Naive thymus-derived CD4-positive, alpha-beta T cell (primary cell): ENCODE measurements around the gene CLCN7. TPM values are rescaled to one million over a fixed set of nuclear protein-coding genes. Genes with fewer than 3 reads are reported as not detected.

Source experiments
- ATAC-seq: fragments of 150-1000 bp; cut with Tn5 transposase; 2 replicates; pipeline ENCODE4 v1.10.0; 2021; ENCODE audit warnings: mild to moderate bottlenecking, moderate library complexity
- CTCF ChIA-PET: fragments of 350-600 bp; sonication (Branson Sonifier 250); formaldehyde crosslinking; loops from one replicate; lab custom pipeline; 2021; ENCODE audit warnings: antibody characterized with exemption; lab: Charles Lee
- POLR2A ChIA-PET: fragments of 350-600 bp; sonication (Branson Sonifier 250); formaldehyde crosslinking; loops from one replicate; lab custom pipeline; 2021; ENCODE audit warnings: antibody characterized with exemption, inconsistent platforms; lab: Charles Lee
- DNase-seq, 9 donors: peaks; one replicate each; pipeline versions ENCODE4 v3.0.0 to v3.0.0-alpha.2; 2020 to 2022; ENCODE audit warnings: mixed read lengths in 1 of 9
- H3K27ac ChIP-seq: one replicate; pipeline ENCODE4 v1.7.0; 2013; ENCODE audit warnings: mild to moderate bottlenecking, low read depth, low read length, moderate library complexity
- H3K27me3 ChIP-seq, 2 donors: one replicate each; pipeline ENCODE4 v1.7.0; 2013; ENCODE audit warnings: low read length in 2 of 2, mild to moderate bottlenecking in 2 of 2, moderate library complexity in 2 of 2; ENCODE audit not compliant: control insufficient read depth in 2 of 2, insufficient read depth in 2 of 2
- H3K36me3 ChIP-seq, 3 experiments: 1 replicate in 2 of 3; 2 replicates in 1 of 3; pipeline ENCODE4 v1.7.0; 2013; ENCODE audit warnings: low read length in 3 of 3, mild to moderate bottlenecking in 3 of 3, moderate library complexity in 1 of 3; ENCODE audit not compliant: insufficient read depth in 3 of 3, control insufficient read depth in 2 of 3
- H3K4me1 ChIP-seq, 2 donors: one replicate each; pipeline ENCODE4 v1.7.0; 2013; ENCODE audit warnings: low read length in 2 of 2, mild to moderate bottlenecking in 2 of 2, moderate library complexity in 1 of 2; ENCODE audit not compliant: control insufficient read depth in 2 of 2, insufficient read depth in 2 of 2
- H3K4me3 ChIP-seq: 2 replicates; pipeline ENCODE4 v1.7.0; 2013; ENCODE audit warnings: mild to moderate bottlenecking, low read length
- H3K9me3 ChIP-seq, 3 experiments: 1 replicate in 2 of 3; 2 replicates in 1 of 3; pipeline ENCODE4 v1.7.0; 2013; ENCODE audit warnings: low read length in 3 of 3; ENCODE audit not compliant: control insufficient read depth in 2 of 3
- H3K27ac Mint-ChIP-seq, 9 donors: one replicate each; pipeline ENCODE4 v1.8.0; 2020 to 2022; ENCODE audit warnings: mixed read lengths in 9 of 9, mild to moderate bottlenecking in 8 of 9, moderate library complexity in 5 of 9, inconsistent platforms in 2 of 9
- H3K27me3 Mint-ChIP-seq, 5 donors: one replicate each; pipeline ENCODE4 v1.8.0; 2021 to 2022; ENCODE audit warnings: mixed read lengths in 5 of 5, mild to moderate bottlenecking in 1 of 5
- H3K36me3 Mint-ChIP-seq, 5 donors: one replicate each; pipeline ENCODE4 v1.8.0; 2020 to 2022; ENCODE audit warnings: mixed read lengths in 5 of 5, mild to moderate bottlenecking in 3 of 5, inconsistent platforms in 1 of 5
- H3K4me1 Mint-ChIP-seq, 7 donors: one replicate each; pipeline ENCODE4 v1.8.0; 2020 to 2022; ENCODE audit warnings: mixed read lengths in 7 of 7, mild to moderate bottlenecking in 3 of 7, inconsistent platforms in 1 of 7
- H3K4me3 Mint-ChIP-seq, 10 donors: one replicate each; pipeline ENCODE4 v1.8.0; 2020 to 2022; ENCODE audit warnings: mild to moderate bottlenecking in 10 of 10, mixed read lengths in 10 of 10, moderate library complexity in 6 of 10, inconsistent platforms in 2 of 10
- H3K9me3 Mint-ChIP-seq, 11 donors: one replicate each; pipeline ENCODE4 v1.8.0; 2020 to 2022; ENCODE audit warnings: mixed read lengths in 11 of 11, mild to moderate bottlenecking in 4 of 11, inconsistent platforms in 1 of 11, moderate library complexity in 1 of 11
- intact Hi-C, 2 donors: fragments of 100-400 bp; cut with micrococcal nuclease; formaldehyde crosslinking; loops; one replicate each; pipeline ENCODE4 v1.15.1; 2023
- polyA plus RNA-seq, 2 donors: library from polyadenylated mRNA; unstranded; fragments of 300-500 nt; fragmentation: Illumina TruSeq; gene quantifications; one replicate each; pipeline ENCODE4 v1.2.3, GENCODE V29; 2021
- total RNA-seq, 6 experiments: library from RNA in 5 of 6; stranded (reverse) in 5 of 6; gene quantifications; 1 replicate in 5 of 6; 2 replicates in 1 of 6; pipeline ENCODE4 v1.2.3 and lab custom pipeline; 2021 to 2026

The CLCN7 gene
- total and polyA plus RNA-seq, 7 experiments from 2014 or later: 17.0 to 140 (median 106) TPM

DNA sequence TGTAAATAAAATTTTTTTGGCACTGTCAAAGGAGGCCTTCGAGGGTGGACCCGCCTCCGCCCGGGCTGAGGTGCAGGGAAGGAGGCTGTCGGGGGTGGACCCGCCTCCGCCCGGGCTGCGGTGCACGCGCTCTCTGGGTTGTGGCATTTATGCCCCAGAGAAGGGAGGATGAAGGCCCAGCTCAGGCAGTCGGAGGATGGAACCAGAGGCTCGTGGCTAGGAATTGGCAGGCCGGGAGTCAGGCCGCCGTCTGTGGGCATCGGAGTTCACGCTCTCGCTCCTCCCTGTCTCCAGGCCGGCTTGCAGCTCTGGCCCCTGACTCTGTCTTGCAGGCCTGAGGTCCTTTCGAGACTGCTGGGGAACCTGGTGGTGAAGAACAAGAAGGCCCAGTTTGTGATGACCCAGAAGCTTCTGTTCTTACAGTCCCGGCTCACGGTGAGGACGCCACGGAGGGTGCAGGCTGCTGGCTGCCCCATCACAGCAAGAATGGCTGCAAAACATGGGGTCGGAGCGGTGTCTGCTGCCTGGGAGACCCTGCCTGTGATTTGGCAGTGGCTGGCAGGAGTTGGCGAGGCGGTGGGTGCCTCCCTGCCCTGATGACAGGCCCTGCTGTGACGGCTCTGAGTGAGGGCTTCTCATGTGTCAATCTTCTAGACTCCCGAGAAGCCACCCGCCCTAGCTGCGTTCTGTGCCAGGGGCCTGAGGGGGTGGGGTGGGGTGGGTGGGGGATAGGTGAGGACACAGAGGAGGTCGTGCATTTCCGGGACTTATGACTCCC lies 24.3 kb upstream of the CLCN7 start:
- Mint-ChIP-seq H3K4me3 (no peak overlapping the region), H3K9me3 (no peaks in the 10 kb centered on the region), H3K36me3 (peaks cover 0 to 21% (median 0%) of the 10 kb centered on the region in 5 donors), H3K4me1 (peaks cover 0 to 5% (median 0%) of the 10 kb centered on the region in 7 donors), H3K27me3 (no peaks in the 10 kb centered on the region), H3K27ac (no peak overlapping the region)
- DNase-seq: no peak
- intact Hi-C loops: loop anchor here in 1 of 2 donors (10.0 kb wide), 2 partner anchors 206 to 656 kb away; partner anchors contain the start of genes MAPK8IP3 and TRAF7
- H3K36me3 ChIP-seq: peaks cover 0 to 92% (median 4%) of the 10 kb centered on the region in 3 experiments
- ATAC-seq: no peak
- peaks cover 1 to 4% of the 10 kb centered on the region in 2 donors for H3K4me1 ChIP-seq
- H3K4me3 ChIP-seq: no peak overlapping the region
- no peaks in the 10 kb centered on the region for H3K27me3 ChIP-seq
- no peak overlapping the region for H3K27ac ChIP-seq
- CTCF ChIA-PET: no interaction called here
- POLR2A ChIA-PET: interaction anchor here (0.5 to 0.6 kb wide), 2 partner anchors 36 to 65 kb away, joined by 3 to 6 read pairs; no protein-coding TSS in a partner anchor
- H3K9me3 ChIP-seq: no peaks in the 10 kb centered on the region

- CTCF ChIA-PET: no interaction called here
- intact Hi-C loops: loop anchor here in 1 of 2 donors (10.0 kb wide), 2 partner anchors 208 to 658 kb away; partner anchors contain the start of genes MAPK8IP3 and TRAF7
These were observed 22.3 kb upstream of the CLCN7 start for GRCh38 chr16:1497014-1497598.

DNA sequence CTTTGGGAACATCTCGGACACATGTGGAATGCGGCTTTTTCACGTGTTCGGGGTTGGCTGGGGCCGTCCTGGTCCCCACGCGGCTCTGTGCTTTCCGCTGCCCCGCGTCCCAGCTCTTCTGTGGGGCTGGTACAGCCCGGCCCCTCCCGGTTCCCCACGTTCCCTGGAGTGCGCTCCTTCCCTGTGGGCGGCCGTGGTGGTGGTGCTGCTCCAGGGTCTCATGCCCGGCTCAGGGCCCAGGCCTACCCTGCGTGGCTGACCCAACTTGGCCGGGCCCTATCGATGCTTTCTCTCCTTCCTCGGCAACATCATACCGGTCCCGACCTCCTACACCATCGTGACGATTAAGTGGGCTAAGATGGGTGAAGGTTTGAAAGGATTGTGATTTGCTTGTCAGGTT lies 21.6 kb upstream of the CLCN7 start:
- ATAC-seq (no peak), DNase-seq (no peak)
- no peaks in the 10 kb centered on the region for H3K27me3 ChIP-seq
- H3K4me3 ChIP-seq: no peak overlapping the region
- CTCF ChIA-PET: no interaction called here
- H3K9me3 ChIP-seq: no peaks in the 10 kb centered on the region
- peak overlapping the region in 1 of 9 donors; percentile 43 for H3K27ac Mint-ChIP-seq
- H3K36me3 Mint-ChIP-seq: peaks cover 0 to 7% (median 0%) of the 10 kb centered on the region in 5 donors
- intact Hi-C loops: loop anchor here in 1 of 2 donors (10.0 kb wide), 2 partner anchors 208 to 658 kb away; partner anchors contain the start of genes MAPK8IP3 and TRAF7
- H3K4me1 Mint-ChIP-seq: peaks cover 9 to 20% (median 10%) of the 10 kb centered on the region in 7 donors
- POLR2A ChIA-PET: interaction anchor here (0.5 kb wide), 1 partner anchor 126 kb away, joined by 3 read pairs; no protein-coding TSS in a partner anchor
- no peaks in the 10 kb centered on the region for H3K27me3 Mint-ChIP-seq
- peaks cover 0 to 1% (median 0%) of the 10 kb centered on the region in 11 donors for H3K9me3 Mint-ChIP-seq
- H3K36me3 ChIP-seq: peaks cover 0 to 74% (median 0%) of the 10 kb centered on the region in 3 experiments
- H3K27ac ChIP-seq: no peak overlapping the region
- H3K4me1 ChIP-seq: peaks cover 12 to 17% of the 10 kb centered on the region in 2 donors
- H3K4me3 Mint-ChIP-seq: peak overlapping the region in 6 of 10 donors; percentile 5 to 72 (median 12)

More at GRCh38 chr16:1497014-1497598, 22.3 kb upstream of the CLCN7 start:
- POLR2A ChIA-PET: no interaction called here
- ATAC-seq: no peak
- no peaks in the 10 kb centered on the region for H3K9me3 ChIP-seq
- no peaks in the 10 kb centered on the region for H3K27me3 Mint-ChIP-seq
- H3K9me3 Mint-ChIP-seq: peaks cover 0 to 1% (median 0%) of the 10 kb centered on the region in 11 donors
- H3K4me1 ChIP-seq: peaks cover 12 to 15% of the 10 kb centered on the region in 2 donors
- no peaks in the 10 kb centered on the region for H3K27me3 ChIP-seq
- H3K36me3 Mint-ChIP-seq: peaks cover 0 to 11% (median 0%) of the 10 kb centered on the region in 5 donors
- no peak for DNase-seq
- H3K4me3 ChIP-seq: no peak overlapping the region
- H3K4me3 Mint-ChIP-seq: peak overlapping the region in 4 of 10 donors; percentile 9 to 72 (median 30)
- H3K4me1 Mint-ChIP-seq: peaks cover 8 to 19% (median 10%) of the 10 kb centered on the region in 7 donors
- no peak overlapping the region for H3K27ac ChIP-seq
- no peak overlapping the region for H3K27ac Mint-ChIP-seq
- peaks cover 0 to 81% (median 0%) of the 10 kb centered on the region in 3 experiments for H3K36me3 ChIP-seq

GRCh38 chr16:1495889-1496262 lies 21.0 kb upstream of the CLCN7 start:
- Histone ChIP-seq H3K27ac (no peak overlapping the region), H3K4me3 (no peak overlapping the region), H3K4me1 (peaks cover 12 to 17% of the 10 kb centered on the region in 2 donors), H3K9me3 (no peaks in the 10 kb centered on the region), H3K27me3 (no peaks in the 10 kb centered on the region), H3K36me3 (peaks cover 0 to 68% (median 0%) of the 10 kb centered on the region in 3 experiments)
- peaks cover 9 to 20% (median 10%) of the 10 kb centered on the region in 7 donors for H3K4me1 Mint-ChIP-seq
- H3K27ac Mint-ChIP-seq: no peak overlapping the region
- H3K9me3 Mint-ChIP-seq: peaks cover 0 to 1% (median 0%) of the 10 kb centered on the region in 11 donors
- peak overlapping the region in 1 of 10 donors; percentile 92 for H3K4me3 Mint-ChIP-seq
- POLR2A ChIA-PET: interaction anchor here (0.5 kb wide), 1 partner anchor 125 kb away, joined by 3 read pairs; no protein-coding TSS in a partner anchor
- ATAC-seq (no peak), DNase-seq (no peak)
- intact Hi-C loops: loop anchor here in 1 of 2 donors (10.0 kb wide), 2 partner anchors 209 to 659 kb away; partner anchors contain the start of genes MAPK8IP3 and TRAF7
- CTCF ChIA-PET: no interaction called here
- peaks cover 0 to 7% (median 0%) of the 10 kb centered on the region in 5 donors for H3K36me3 Mint-ChIP-seq
- no peaks in the 10 kb centered on the region for H3K27me3 Mint-ChIP-seq

DNA sequence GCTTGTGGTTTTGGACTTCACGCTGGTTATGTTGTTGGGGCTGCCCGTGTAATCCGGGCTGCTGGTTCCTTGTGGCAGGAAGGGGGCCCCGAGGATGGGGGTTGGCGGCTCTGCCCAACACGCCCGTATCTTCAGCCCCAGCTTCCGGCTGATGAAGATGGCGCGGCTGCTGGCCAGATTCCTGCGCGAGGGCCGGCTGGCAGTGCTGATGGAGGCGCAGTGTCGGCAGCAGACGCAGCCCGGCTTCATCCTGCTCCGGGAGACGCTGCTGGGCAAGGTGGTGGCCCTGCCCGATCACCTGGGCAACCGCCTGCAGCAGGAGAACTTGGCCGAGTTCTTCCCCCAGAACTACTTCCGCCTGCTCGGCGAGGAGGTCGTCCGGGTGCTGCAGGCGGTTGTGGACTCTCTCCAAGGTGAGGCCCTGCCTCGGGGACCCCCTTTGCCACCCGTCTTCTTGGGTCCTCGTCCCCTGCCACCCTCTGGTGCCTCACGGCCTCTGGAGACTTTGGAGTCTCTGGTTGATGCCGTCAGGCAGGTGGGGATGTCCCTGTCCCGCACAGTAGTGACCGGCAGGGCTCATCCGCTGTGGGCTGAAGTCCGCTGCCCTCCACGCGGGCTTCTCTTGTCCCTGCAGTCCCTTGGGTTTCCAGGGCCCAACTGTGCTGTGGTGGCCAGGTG lies 20.5 kb upstream of the CLCN7 start:
- Histone ChIP-seq H3K4me1 (peaks cover 12 to 17% of the 10 kb centered on the region in 2 donors), H3K27ac (no peak overlapping the region), H3K27me3 (no peaks in the 10 kb centered on the region), H3K36me3 (peaks cover 0 to 63% (median 0%) of the 10 kb centered on the region in 3 experiments), H3K4me3 (no peak overlapping the region), H3K9me3 (no peaks in the 10 kb centered on the region)
- ATAC-seq (no peak), DNase-seq (no peak)
- peaks cover 0 to 1% (median 0%) of the 10 kb centered on the region in 11 donors for H3K9me3 Mint-ChIP-seq
- peak overlapping the region in 5 of 10 donors; percentile 32 to 99 (median 61) for H3K4me3 Mint-ChIP-seq
- H3K36me3 Mint-ChIP-seq: peaks cover 0 to 7% (median 0%) of the 10 kb centered on the region in 5 donors
- peak overlapping the region in 1 of 9 donors; percentile 33 for H3K27ac Mint-ChIP-seq
- intact Hi-C loops: loop anchor here in 1 of 2 donors (10.0 kb wide), 2 partner anchors 209 to 659 kb away; partner anchors contain the start of genes MAPK8IP3 and TRAF7
- ChIA-PET CTCF (no interaction called here), POLR2A (interaction anchor here (0.8 kb wide), 1 partner anchor 28 kb away, joined by 3 read pairs; no protein-coding TSS in a partner anchor)
- peaks cover 9 to 20% (median 10%) of the 10 kb centered on the region in 7 donors for H3K4me1 Mint-ChIP-seq
- no peaks in the 10 kb centered on the region for H3K27me3 Mint-ChIP-seq
